ENCODE results near the gene LRGUK.

Gene LRGUK

GRCh38 chr7:134126596-134126965 lies 559 bp upstream of the LRGUK start:
- no peak for DNase-seq

GRCh38 chr7:134128829-134129228 lies 1.7 kb downstream of the LRGUK start:
- DNase-seq, result no peak

GRCh38 chr7:134129856-134130523 lies 2.9 kb downstream of the LRGUK start:
- no peak for DNase-seq

- DNase-seq, result no peak
Measured at GRCh38 chr7:134134004-134134403, 6.9 kb downstream of the LRGUK start.

- DNase-seq, result no peak
Measured at GRCh38 chr7:134140889-134141867, 14.0 kb downstream of the LRGUK start.

GRCh38 chr7:134141868-134142264 lies 14.7 kb downstream of the LRGUK start:
- no peak for DNase-seq

- DNase-seq, result no peak
Measured at GRCh38 chr7:134153493-134154136, 26.5 kb downstream of the LRGUK start.

GRCh38 chr7:134154581-134155130 lies 27.5 kb downstream of the LRGUK start:
- DNase-seq, result no peak

GRCh38 chr7:134155206-134155605 lies 28.1 kb downstream of the LRGUK start:
- DNase-seq, result no peak

GRCh38 chr7:134155871-134156270 lies 28.7 kb downstream of the LRGUK start:
- no peak for DNase-seq

GRCh38 chr7:134165252-134165651 lies 38.1 kb downstream of the LRGUK start:
- DNase-seq, result no peak

- no peak for DNase-seq
Measured at GRCh38 chr7:134167250-134167649, 40.1 kb downstream of the LRGUK start.

- DNase-seq, result no peak
Measured at GRCh38 chr7:134167841-134168240, 40.7 kb downstream of the LRGUK start.

- no peak for DNase-seq
Measured at GRCh38 chr7:134174795-134175261, 47.7 kb downstream of the LRGUK start.

GRCh38 chr7:134175334-134176036 lies 48.3 kb downstream of the LRGUK start:
- DNase-seq, result no peak

GRCh38 chr7:134176037-134176350 lies 48.9 kb downstream of the LRGUK start:
- no peak for DNase-seq

- DNase-seq, result no peak
Measured at GRCh38 chr7:134179036-134180011, 52.2 kb downstream of the LRGUK start.

- DNase-seq, result no peak
Measured at GRCh38 chr7:134180376-134180775, 53.2 kb downstream of the LRGUK start.

- no peak for DNase-seq
Measured at GRCh38 chr7:134182078-134182477, 54.9 kb downstream of the LRGUK start.

GRCh38 chr7:134184767-134185166 lies 57.6 kb downstream of the LRGUK start:
- DNase-seq, result no peak

GRCh38 chr7:134186027-134186426 lies 58.9 kb downstream of the LRGUK start:
- no peak for DNase-seq

- no peak for DNase-seq
Measured at GRCh38 chr7:134186801-134187200, 59.7 kb downstream of the LRGUK start.
